GM20000 (cell line): Measurements from ENCODE around the gene POLQ.

ENCODE experiments used
- DNase-seq: peaks from one replicate; pipeline ENCODE4 v3.0.0; 2012; ENCODE audit warnings: low spot score
- CTCF ChIP-seq: IDR thresholded peaks from 2 replicates; pipeline ENCODE4 v1.5.1; 2012; ENCODE audit warnings: mild to moderate bottlenecking, control low read depth; ENCODE audit errors: extremely low read depth, missing control alignments

Gene POLQ

GRCh38 chr3:121514496-121514895 lies 31.3 kb downstream of the POLQ start:
- DNase-seq = no peak
- TF ChIP-seq CTCF = no peak

GRCh38 chr3:121508389-121508788 lies 37.4 kb downstream of the POLQ start:
- TF ChIP-seq CTCF = no peak

GRCh38 chr3:121505256-121505655 lies 40.5 kb downstream of the POLQ start:
- DNase-seq = no peak
- TF ChIP-seq CTCF = no peak

More at GRCh38 chr3:121508389-121508788, 37.4 kb downstream of the POLQ start:
- no peak for DNase-seq

GRCh38 chr3:121504618-121505017 lies 41.2 kb downstream of the POLQ start:
- no peak for DNase-seq
- no peak for TF ChIP-seq CTCF

- DNase-seq = no peak
- TF ChIP-seq CTCF = no peak
Measured at GRCh38 chr3:121496786-121497185, 49.0 kb downstream of the POLQ start.

- no peak for DNase-seq
- TF ChIP-seq CTCF = no peak
Measured at GRCh38 chr3:121493431-121493830, 52.4 kb downstream of the POLQ start.

- no peak for TF ChIP-seq CTCF
- no peak for DNase-seq
Measured at GRCh38 chr3:121491683-121492320, 54.0 kb downstream of the POLQ start.
